ENCODE measurements around the gene ZFYVE19. TPM values are rescaled to one million over a fixed set of nuclear protein-coding genes. Genes with fewer than 3 reads are reported as not detected.

Gene ZFYVE19
- total and polyA plus RNA-seq, 2 of the 13 experiments (the other 11 are each of a cell fraction or from before 2014, with no cell fraction given): 23.3 to 44.0 TPM

DNA sequence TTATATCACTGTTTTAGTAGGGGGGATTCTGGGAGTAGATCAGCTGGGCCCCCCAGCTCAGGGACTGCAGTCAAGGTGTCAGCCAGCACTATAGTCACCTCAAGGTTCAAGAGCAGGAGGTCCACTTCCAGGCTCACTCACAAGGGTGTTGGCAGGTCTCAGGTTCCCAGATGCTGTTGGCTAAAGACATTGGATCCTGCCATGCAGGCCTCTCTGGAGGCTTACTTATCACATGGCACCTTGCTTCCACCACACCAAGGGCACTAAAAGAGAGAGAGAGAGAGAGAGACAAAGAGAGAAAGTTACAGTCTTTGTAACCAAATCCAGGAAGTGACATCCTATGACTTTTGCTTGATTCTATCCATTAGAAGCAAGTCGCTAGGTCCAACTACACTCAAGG is 29.1 kb downstream of the ZFYVE19 start:
- no peak overlapping the region for H2AFZ ChIP-seq (ENCODE audit: low read length)
- TF ChIP-seq FOXJ3 (CRISPR knock-in tag; IDR thresholded peaks at IDR 0.05; ENCODE audit: borderline replicate concordance) (no peak), RAD51 (IDR thresholded peaks at IDR 0.05; ENCODE audit: borderline replicate concordance) (no peak), FOXP1 (IDR thresholded peaks at IDR 0.05) (no peak), FOXP1 (CRISPR knock-in tag; IDR thresholded peaks at IDR 0.05) (no peak), EED (CRISPR knock-in tag; IDR thresholded peaks at IDR 0.05) (no peak), ZSCAN20 (CRISPR knock-in tag; IDR thresholded peaks at IDR 0.05; ENCODE audit: borderline replicate concordance) (no peak), ZC3H4 (CRISPR knock-in tag; IDR thresholded peaks at IDR 0.05; ENCODE audit: borderline replicate concordance) (no peak), NFATC3 (CRISPR knock-in tag; IDR thresholded peaks at IDR 0.05) (no peak), MXD3 (CRISPR knock-in tag; IDR thresholded peaks at IDR 0.05) (no peak), TBL1XR1 (IDR thresholded peaks at IDR 0.05; ENCODE audit: borderline replicate concordance, low read length, partially characterized antibody) (no peak)
- TF ChIP-seq, protein P1, sequence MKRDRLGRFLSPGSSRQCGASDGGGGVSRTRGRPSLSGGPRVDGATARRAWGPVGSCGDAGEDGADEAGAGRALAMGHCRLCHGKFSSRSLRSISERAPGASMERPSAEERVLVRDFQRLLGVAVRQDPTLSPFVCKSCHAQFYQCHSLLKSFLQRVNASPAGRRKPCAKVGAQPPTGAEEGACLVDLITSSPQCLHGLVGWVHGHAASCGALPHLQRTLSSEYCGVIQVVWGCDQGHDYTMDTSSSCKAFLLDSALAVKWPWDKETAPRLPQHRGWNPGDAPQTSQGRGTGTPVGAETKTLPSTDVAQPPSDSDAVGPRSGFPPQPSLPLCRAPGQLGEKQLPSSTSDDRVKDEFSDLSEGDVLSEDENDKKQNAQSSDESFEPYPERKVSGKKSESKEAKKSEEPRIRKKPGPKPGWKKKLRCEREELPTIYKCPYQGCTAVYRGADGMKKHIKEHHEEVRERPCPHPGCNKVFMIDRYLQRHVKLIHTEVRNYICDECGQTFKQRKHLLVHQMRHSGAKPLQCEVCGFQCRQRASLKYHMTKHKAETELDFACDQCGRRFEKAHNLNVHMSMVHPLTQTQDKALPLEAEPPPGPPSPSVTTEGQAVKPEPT (CRISPR knock-in tag; IDR thresholded peaks at IDR 0.05; ENCODE audit: low read depth): no peak
- BruUV-seq (replicated peaks): no TSS peak
- no peak for ATAC-seq
- no peaks in the 10 kb centered on the region for H3K9me3 ChIP-seq (ENCODE audit: low read length)
- H3K27ac ChIP-seq (ENCODE audit: extremely low read length, insufficient read depth, low read length): no peak overlapping the region
- FAIRE-seq: no peak
- no peak overlapping the region for H3K4me3 ChIP-seq (replicated peaks in 1 of 3; ENCODE audit: insufficient read depth in 1 of 3, low read depth in 2 of 3, low read length in 3 of 3)
- in situ Hi-C loops (cut with HindIII; ENCODE audit: extremely low pct_ligation_motif_present, low pct_unique_long_range_greater_than_20kb) (no loop called here), intact Hi-C loops (cut with micrococcal nuclease; ENCODE audit: unreplicated experiment) (no loop called here)
- no peak overlapping the region for H3K9ac ChIP-seq (ENCODE audit: insufficient read depth, low read depth, low read length)
- DNase-seq (ENCODE audit: low spot score): no peak
- no peaks in the 10 kb centered on the region; a peak in 2 of 5 replicates for H3K27me3 ChIP-seq (ENCODE audit: control insufficient read depth in 1 of 2, insufficient read depth in 2 of 2, low read length in 2 of 2)
- CTCF ChIA-PET (ENCODE audit: low intra/inter-chr PET ratio, low total read pairs): no interaction called here
- H3K4me1 ChIP-seq (ENCODE audit: insufficient read depth, low read length): peaks cover 4% of the 10 kb centered on the region; the same call in 1 of the 2 replicates
- no peaks in the 10 kb centered on the region for H4K20me1 ChIP-seq (ENCODE audit: insufficient read depth, low read length)
- no peak overlapping the region for H3K4me2 ChIP-seq (ENCODE audit: low read depth, low read length)
- POLR2A ChIA-PET: no interaction called here
- WGBS (ENCODE audit: low lambda C conversion rate): 55% methylated on average over 1 of the region's 1 CpG
- no peaks in the 10 kb centered on the region for H3K36me3 ChIP-seq (replicated peaks in 1 of 2; ENCODE audit: control insufficient read depth in 1 of 2, insufficient read depth in 2 of 2, low read length in 2 of 2)
- no peaks in the 10 kb centered on the region for H3K79me2 ChIP-seq (ENCODE audit: insufficient read depth, low read length)

Data from HepG2 (cell line).